PC-3 (cell line): ENCODE measurements around the gene SPRING1. TPM values are rescaled to one million over a fixed set of nuclear protein-coding genes. Genes with fewer than 3 reads are reported as not detected.

Experiments used
- ATAC-seq: fragments of 200-7000 bp; cut with Tn5 transposase; 2 replicates; pipeline ENCODE4 v1.9.1; 2020; ENCODE audit warnings: mild to moderate bottlenecking, moderate library complexity
- BruUV-seq: library from RNA; stranded (reverse); fragments of 400-500 nt; replicated peaks from 2 replicates; lab custom pipeline; 2021; lab: Mats Ljungman, UMichigan
- CTCF ChIA-PET: fragments of 300-600 bp; sonication (Branson Sonifier 250); formaldehyde crosslinking; loops from one replicate; lab custom pipeline; 2022; ENCODE audit warnings: antibody characterized with exemption; lab: Charles Lee
- POLR2A ChIA-PET: fragments of 300-600 bp; sonication (Branson Sonifier 250); formaldehyde crosslinking; loops from one replicate; lab custom pipeline; 2022; ENCODE audit warnings: antibody characterized with exemption; ENCODE audit not compliant: unreplicated experiment; lab: Charles Lee
- DNase-seq: peaks from one replicate; pipeline ENCODE4 v3.0.0-alpha.2; 2015
- H2AFZ ChIP-seq: fragments of 300-600 bp; sonication (generic); 2 replicates; pipeline ENCODE4 v1.6.0; 2016; ENCODE audit warnings: antibody characterized with exemption, low read length
- H3F3A ChIP-seq: fragments of 300-600 bp; sonication (generic); one replicate; pipeline ENCODE4 v1.6.0; 2017; ENCODE audit warnings: antibody characterized with exemption, low read length, control low read depth, mild to moderate bottlenecking; ENCODE audit not compliant: unreplicated experiment
- H3K27ac ChIP-seq: fragments of 300-600 bp; sonication (generic); 2 replicates; pipeline ENCODE4 v1.5.1; 2016; ENCODE audit warnings: mild to moderate bottlenecking, low read length
- H3K27me3 ChIP-seq: fragments of 300-600 bp; sonication (generic); 2 replicates; pipeline ENCODE4 v1.6.1; 2016; ENCODE audit warnings: low read length, mixed read lengths
- H3K36me3 ChIP-seq: fragments of 300-600 bp; sonication (generic); 2 replicates; pipeline ENCODE4 v1.6.1; 2016; ENCODE audit warnings: low read depth, mixed run types, low read length, mixed read lengths
- H3K4me1 ChIP-seq: fragments of 300-600 bp; sonication (generic); 2 replicates; pipeline ENCODE4 v1.5.1; 2016; ENCODE audit warnings: low read length; ENCODE audit not compliant: insufficient read depth
- H3K4me2 ChIP-seq: fragments of 300-600 bp; sonication (generic); 2 replicates; pipeline ENCODE4 v1.6.0; 2016; ENCODE audit warnings: low read length
- H3K4me3 ChIP-seq: fragments of 300-600 bp; sonication (generic); 2 replicates; pipeline ENCODE4 v1.5.1; 2016; ENCODE audit warnings: mild to moderate bottlenecking, low read length, mixed read lengths
- H3K79me2 ChIP-seq: fragments of 300-600 bp; sonication (generic); 2 replicates; pipeline ENCODE4 v1.6.1; 2017; ENCODE audit warnings: low read length, mixed read lengths
- H3K9ac ChIP-seq: fragments of 300-600 bp; sonication (generic); 2 replicates; pipeline ENCODE4 v1.6.0; 2016; ENCODE audit warnings: mild to moderate bottlenecking, low read length
- H3K9me2 ChIP-seq: fragments of 300-600 bp; sonication (generic); replicated peaks from 2 replicates; pipeline ENCODE4 v1.6.1; 2016; ENCODE audit warnings: mixed run types, low read length, mixed read lengths
- H3K9me3 ChIP-seq: fragments of 300-600 bp; sonication (generic); 2 replicates; pipeline ENCODE4 v1.6.1; 2016; ENCODE audit warnings: low read length, mixed read lengths
- H4K20me1 ChIP-seq: fragments of 300-600 bp; sonication (generic); 2 replicates; pipeline ENCODE4 v1.6.1; 2016; ENCODE audit warnings: low read length, mixed read lengths
- EZH2 ChIP-seq: fragments of 300-600 bp; sonication (generic); IDR thresholded peaks from one replicate; pipeline ENCODE4 v1.6.1; 2017; ENCODE audit warnings: antibody characterized with exemption, mild to moderate bottlenecking, low read length; ENCODE audit not compliant: unreplicated experiment
- EZH2phosphoT487 ChIP-seq: fragments of 300-600 bp; sonication (generic); IDR thresholded peaks from 2 replicates; pipeline ENCODE4 v1.6.1; 2018; ENCODE audit warnings: mild to moderate bottlenecking, antibody characterized with exemption, low read length, borderline replicate concordance
- intact Hi-C: fragments of 100-400 bp; cut with micrococcal nuclease; formaldehyde crosslinking; loops from 2 replicates; pipeline ENCODE4 v1.9.0; 2023
- total RNA-seq: library from RNA; depleted of rRNA; stranded (reverse); fragments of >200 nt; gene quantifications from 2 replicates; pipeline ENCODE4 v1.2.3, GENCODE V29; 2014
- TF ChIP-seq, protein P1 (sequence below): fragments of 300-600 bp; sonication (generic); conservative IDR thresholded peaks from 2 replicates; pipeline ENCODE4 v1.5.1; 2017; ENCODE audit warnings: antibody characterized with exemption, low read depth, mild to moderate bottlenecking, low read length

SPRING1 gene
- total RNA-seq, 1 experiment from 2014 or later = 33.4 TPM

DNA sequence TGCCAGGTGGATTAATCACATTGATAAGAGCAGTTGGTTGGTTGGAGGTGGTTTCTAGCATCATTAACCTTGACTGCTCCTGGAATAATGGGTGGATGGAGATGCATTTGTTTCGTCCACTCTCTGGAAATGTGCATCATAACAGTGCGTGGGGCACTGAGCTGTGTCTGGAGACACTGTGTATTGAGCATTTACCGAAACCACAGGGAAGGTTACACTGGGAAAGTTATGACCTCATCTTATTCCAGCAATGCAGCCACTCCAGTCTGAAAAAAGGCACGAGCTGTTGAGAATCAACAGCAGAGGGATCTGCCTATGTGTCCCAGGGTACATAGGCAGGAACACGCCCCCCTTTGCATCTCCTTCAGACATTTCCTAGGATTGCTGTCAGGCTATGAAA is 27.4 kb upstream of the SPRING1 start:
- ATAC-seq = no peak
- DNase-seq = no peak
- no peak overlapping the region for H3K4me2 ChIP-seq
- no peak overlapping the region for H2AFZ ChIP-seq
- POLR2A ChIA-PET = no interaction called here
- H4K20me1 ChIP-seq = no peaks in the 10 kb centered on the region
- TF ChIP-seq, protein P1, sequence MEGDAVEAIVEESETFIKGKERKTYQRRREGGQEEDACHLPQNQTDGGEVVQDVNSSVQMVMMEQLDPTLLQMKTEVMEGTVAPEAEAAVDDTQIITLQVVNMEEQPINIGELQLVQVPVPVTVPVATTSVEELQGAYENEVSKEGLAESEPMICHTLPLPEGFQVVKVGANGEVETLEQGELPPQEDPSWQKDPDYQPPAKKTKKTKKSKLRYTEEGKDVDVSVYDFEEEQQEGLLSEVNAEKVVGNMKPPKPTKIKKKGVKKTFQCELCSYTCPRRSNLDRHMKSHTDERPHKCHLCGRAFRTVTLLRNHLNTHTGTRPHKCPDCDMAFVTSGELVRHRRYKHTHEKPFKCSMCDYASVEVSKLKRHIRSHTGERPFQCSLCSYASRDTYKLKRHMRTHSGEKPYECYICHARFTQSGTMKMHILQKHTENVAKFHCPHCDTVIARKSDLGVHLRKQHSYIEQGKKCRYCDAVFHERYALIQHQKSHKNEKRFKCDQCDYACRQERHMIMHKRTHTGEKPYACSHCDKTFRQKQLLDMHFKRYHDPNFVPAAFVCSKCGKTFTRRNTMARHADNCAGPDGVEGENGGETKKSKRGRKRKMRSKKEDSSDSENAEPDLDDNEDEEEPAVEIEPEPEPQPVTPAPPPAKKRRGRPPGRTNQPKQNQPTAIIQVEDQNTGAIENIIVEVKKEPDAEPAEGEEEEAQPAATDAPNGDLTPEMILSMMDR = no peak
- no peak for TF ChIP-seq EZH2
- TF ChIP-seq EZH2phosphoT487 = no peak
- no peaks in the 10 kb centered on the region for H3K9me2 ChIP-seq
- no peaks in the 10 kb centered on the region for H3K4me1 ChIP-seq
- BruUV-seq = no TSS peak
- H3F3A ChIP-seq = no peaks in the 10 kb centered on the region
- intact Hi-C loops = no loop called here
- H3K36me3 ChIP-seq = no peaks in the 10 kb centered on the region
- H3K27me3 ChIP-seq = no peaks in the 10 kb centered on the region
- H3K4me3 ChIP-seq = no peak overlapping the region
- H3K27ac ChIP-seq = no peak overlapping the region
- no peak overlapping the region for H3K9ac ChIP-seq
- CTCF ChIA-PET = no interaction called here
- no peaks in the 10 kb centered on the region for H3K79me2 ChIP-seq
- no peaks in the 10 kb centered on the region for H3K9me3 ChIP-seq

DNA sequence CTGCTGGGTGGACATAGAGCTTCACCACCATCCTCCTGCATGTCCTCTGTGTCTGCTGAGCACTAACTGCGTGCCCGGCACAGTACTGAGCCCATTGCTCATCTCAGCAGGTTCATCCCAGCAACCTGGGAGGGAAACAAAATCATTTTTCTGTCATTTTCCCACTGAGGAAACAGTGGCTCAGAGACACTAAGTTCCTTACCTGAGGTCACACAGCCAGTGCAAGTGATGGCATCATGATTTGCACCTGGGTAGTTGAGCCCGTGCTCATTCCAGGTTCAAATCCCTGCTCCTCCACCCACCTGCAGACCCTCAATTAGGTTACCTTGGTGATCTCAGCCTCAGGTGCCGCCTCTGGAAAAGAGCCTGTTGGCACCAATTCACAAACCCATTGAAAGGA is 23.6 kb upstream of the SPRING1 start:
- CTCF ChIA-PET = no interaction called here
- DNase-seq (no peak), ATAC-seq (no peak)
- no peak overlapping the region for H3K9ac ChIP-seq
- POLR2A ChIA-PET = no interaction called here
- intact Hi-C loops = no loop called here
- H4K20me1 ChIP-seq = no peaks in the 10 kb centered on the region
- no peaks in the 10 kb centered on the region for H3K79me2 ChIP-seq
- H3K4me1 ChIP-seq = no peaks in the 10 kb centered on the region
- no peak overlapping the region for H3K27ac ChIP-seq
- H3K4me2 ChIP-seq = no peak overlapping the region
- H3K9me3 ChIP-seq = no peaks in the 10 kb centered on the region
- no peaks in the 10 kb centered on the region for H3K27me3 ChIP-seq
- TF ChIP-seq EZH2phosphoT487 = no peak
- no peak for TF ChIP-seq EZH2
- TF ChIP-seq, protein P1 = no peak
- no peak overlapping the region for H3K4me3 ChIP-seq
- H2AFZ ChIP-seq = no peak overlapping the region
- BruUV-seq = no TSS peak
- H3F3A ChIP-seq = no peaks in the 10 kb centered on the region
- no peaks in the 10 kb centered on the region for H3K36me3 ChIP-seq
- H3K9me2 ChIP-seq = no peaks in the 10 kb centered on the region

DNA sequence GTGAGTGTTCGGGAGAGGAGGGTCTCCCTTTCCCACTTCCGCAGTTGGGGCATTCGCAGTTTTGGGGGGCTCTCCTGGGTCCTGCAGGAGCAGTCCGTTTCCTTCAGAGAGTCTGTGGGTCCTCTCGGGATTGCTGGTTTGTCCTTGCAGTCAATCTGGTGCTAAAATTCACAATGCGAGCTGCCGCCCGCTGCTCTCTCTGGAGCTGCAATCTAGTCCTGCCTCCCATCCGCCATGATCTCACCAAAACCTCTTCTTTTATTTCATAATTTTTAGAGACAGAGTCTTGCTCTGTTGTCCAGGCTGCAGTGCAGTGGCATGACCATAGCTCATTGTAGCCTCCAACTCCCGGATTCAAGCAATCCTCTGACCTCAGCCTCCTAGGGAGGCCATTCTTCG is 22.8 kb upstream of the SPRING1 start:
- ATAC-seq (no peak), DNase-seq (no peak)
- Histone ChIP-seq H3F3A (no peaks in the 10 kb centered on the region), H3K27ac (no peak overlapping the region), H3K4me1 (no peaks in the 10 kb centered on the region), H3K4me3 (no peak overlapping the region), H3K36me3 (no peaks in the 10 kb centered on the region), H3K4me2 (no peak overlapping the region), H3K79me2 (no peaks in the 10 kb centered on the region), H3K9ac (no peak overlapping the region), H4K20me1 (no peaks in the 10 kb centered on the region), H2AFZ (no peak overlapping the region), H3K27me3 (no peaks in the 10 kb centered on the region), H3K9me3 (no peaks in the 10 kb centered on the region), H3K9me2 (no peaks in the 10 kb centered on the region)
- intact Hi-C loops = no loop called here
- no TSS peak for BruUV-seq
- POLR2A ChIA-PET = no interaction called here
- TF ChIP-seq EZH2 (no peak), EZH2phosphoT487 (no peak)
- TF ChIP-seq, protein P1 = no peak
- CTCF ChIA-PET = no interaction called here
